ENCODE data around the gene BRD4. TPM values are rescaled to one million over a fixed set of nuclear protein-coding genes. Genes with fewer than 3 reads are reported as not detected.

BRD4 gene
- total RNA-seq, 2 donors from 2014 or later: 45.6 to 76.0 TPM

GRCh38 chr19:15318241-15318691 is 14.1 kb downstream of the BRD4 start:
- no peaks in the 10 kb centered on the region for H3K27me3 ChIP-seq (replicated peaks; ENCODE audit: insufficient read depth)
- H3K36me3 ChIP-seq: no peaks in the 10 kb centered on the region
- no peak overlapping the region for H3K27ac ChIP-seq
- H3K4me3 ChIP-seq: no peak overlapping the region
- intact Hi-C loops (cut with DNase I): no loop called here
- H3K4me1 ChIP-seq (replicated peaks): peaks cover 10% of the 10 kb centered on the region
- DNase-seq (ENCODE audit: low spot score): no peak
- 49% methylated on average over 6 of the region's 6 CpGs for WGBS
- H3K9me3 ChIP-seq: no peaks in the 10 kb centered on the region
- TF ChIP-seq CTCF (IDR thresholded peaks at IDR 0.05): no peak
- no peak for TF ChIP-seq POLR2AphosphoS5 (IDR thresholded peaks at IDR 0.05)
- no peak for TF ChIP-seq POLR2A (IDR thresholded peaks at IDR 0.05)

- DNase-seq (ENCODE audit: low spot score): no peak
- Histone ChIP-seq H3K27ac (no peak overlapping the region), H3K4me1 (replicated peaks) (peaks cover 10% of the 10 kb centered on the region), H3K36me3 (no peaks in the 10 kb centered on the region), H3K9me3 (no peaks in the 10 kb centered on the region), H3K27me3 (replicated peaks; ENCODE audit: insufficient read depth) (no peaks in the 10 kb centered on the region), H3K4me3 (no peak overlapping the region)
- WGBS: 47% methylated on average over 3 of the region's 3 CpGs
- TF ChIP-seq CTCF (IDR thresholded peaks at IDR 0.05): no peak
- TF ChIP-seq POLR2AphosphoS5 (IDR thresholded peaks at IDR 0.05): no peak
- intact Hi-C loops (cut with DNase I): no loop called here
These were observed 14.8 kb downstream of the BRD4 start for GRCh38 chr19:15317392-15318071.

- Histone ChIP-seq H3K36me3 (no peaks in the 10 kb centered on the region), H3K4me1 (replicated peaks) (peaks cover 10% of the 10 kb centered on the region), H3K27ac (no peak overlapping the region), H3K27me3 (replicated peaks; ENCODE audit: insufficient read depth) (no peaks in the 10 kb centered on the region), H3K9me3 (no peaks in the 10 kb centered on the region), H3K4me3 (no peak overlapping the region)
- intact Hi-C loops (cut with DNase I): no loop called here
- TF ChIP-seq POLR2AphosphoS5 (IDR thresholded peaks at IDR 0.05): no peak
- no peak for TF ChIP-seq CTCF (IDR thresholded peaks at IDR 0.05)
- no peak for TF ChIP-seq POLR2A (IDR thresholded peaks at IDR 0.05)
- WGBS: 87% methylated on average over 2 of the region's 2 CpGs
- DNase-seq (ENCODE audit: low spot score): no peak
These were observed 15.8 kb downstream of the BRD4 start for GRCh38 chr19:15316498-15316897.

DNA sequence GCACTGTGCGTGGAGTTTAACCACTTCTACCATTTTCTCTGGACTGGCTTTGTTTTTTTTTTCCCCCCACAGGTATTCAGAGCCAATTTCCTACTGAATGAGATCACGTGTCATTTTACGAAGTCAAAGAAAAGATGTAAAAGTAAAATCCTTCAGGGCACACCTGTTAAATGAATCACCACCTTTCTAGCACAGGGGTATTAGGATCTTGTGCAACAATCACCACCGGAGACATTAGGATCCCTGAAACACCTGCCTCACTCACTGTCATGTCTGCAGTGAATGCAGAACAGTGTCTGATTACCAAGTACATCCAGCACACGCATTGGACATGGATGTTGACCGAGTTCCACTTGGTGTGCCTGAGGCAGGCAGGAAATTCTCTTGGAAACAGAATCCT is 17.2 kb downstream of the BRD4 start:
- Histone ChIP-seq H3K9me3 (no peaks in the 10 kb centered on the region), H3K27ac (no peak overlapping the region), H3K36me3 (no peaks in the 10 kb centered on the region), H3K4me1 (replicated peaks) (peaks cover 19% of the 10 kb centered on the region), H3K4me3 (no peak overlapping the region), H3K27me3 (replicated peaks; ENCODE audit: insufficient read depth) (no peaks in the 10 kb centered on the region)
- TF ChIP-seq CTCF (IDR thresholded peaks at IDR 0.05): no peak
- intact Hi-C loops (cut with DNase I): no loop called here
- 39% methylated on average over 6 of the region's 6 CpGs for WGBS
- no peak for DNase-seq (ENCODE audit: low spot score)

GRCh38 chr19:15313649-15314279 is 18.6 kb downstream of the BRD4 start:
- intact Hi-C loops (cut with DNase I): no loop called here
- Histone ChIP-seq H3K27ac (no peak overlapping the region), H3K36me3 (no peaks in the 10 kb centered on the region), H3K9me3 (no peaks in the 10 kb centered on the region), H3K4me3 (no peak overlapping the region), H3K27me3 (replicated peaks; ENCODE audit: insufficient read depth) (no peaks in the 10 kb centered on the region), H3K4me1 (replicated peaks) (peaks cover 19% of the 10 kb centered on the region)
- 73% methylated on average over 7 of the region's 7 CpGs for WGBS
- TF ChIP-seq POLR2A (IDR thresholded peaks at IDR 0.05) (no peak), POLR2AphosphoS5 (IDR thresholded peaks at IDR 0.05) (no peak), CTCF (IDR thresholded peaks at IDR 0.05) (no peak)
- DNase-seq (ENCODE audit: low spot score): no peak

Data from prostate gland (tissue), 2 donors.